Right lung (tissue), 10 donors: ENCODE data around the gene SHLD2. TPM values are rescaled to one million over a fixed set of nuclear protein-coding genes. Genes with fewer than 3 reads are reported as not detected.
"Not testable (repeated sequence)": the region's sequence is repeated elsewhere in the genome, so short reads cannot be mapped to it uniquely, and the experiment has no call there.

ENCODE experiments used
- DNase-seq, 2 donors: peaks; one replicate each; pipeline ENCODE4 v3.0.0-alpha.2; 2013
- long read RNA-seq, 8 donors: transcript quantifications; one replicate each; lab custom pipeline, GENCODE V29; 2026
- polyA plus RNA-seq, 5 donors: library from polyadenylated mRNA; unstranded; fragments of 120-200 nt; gene quantifications; one replicate each; pipeline versions ENCODE4 v1.2.1 to v1.2.3, GENCODE V29; 2013; ENCODE audit warnings: inconsistent platforms in 1 of 5, low replicate concordance in 1 of 5; ENCODE audit not compliant: insufficient read length in 5 of 5, insufficient read depth in 1 of 5

Gene SHLD2, protein sequence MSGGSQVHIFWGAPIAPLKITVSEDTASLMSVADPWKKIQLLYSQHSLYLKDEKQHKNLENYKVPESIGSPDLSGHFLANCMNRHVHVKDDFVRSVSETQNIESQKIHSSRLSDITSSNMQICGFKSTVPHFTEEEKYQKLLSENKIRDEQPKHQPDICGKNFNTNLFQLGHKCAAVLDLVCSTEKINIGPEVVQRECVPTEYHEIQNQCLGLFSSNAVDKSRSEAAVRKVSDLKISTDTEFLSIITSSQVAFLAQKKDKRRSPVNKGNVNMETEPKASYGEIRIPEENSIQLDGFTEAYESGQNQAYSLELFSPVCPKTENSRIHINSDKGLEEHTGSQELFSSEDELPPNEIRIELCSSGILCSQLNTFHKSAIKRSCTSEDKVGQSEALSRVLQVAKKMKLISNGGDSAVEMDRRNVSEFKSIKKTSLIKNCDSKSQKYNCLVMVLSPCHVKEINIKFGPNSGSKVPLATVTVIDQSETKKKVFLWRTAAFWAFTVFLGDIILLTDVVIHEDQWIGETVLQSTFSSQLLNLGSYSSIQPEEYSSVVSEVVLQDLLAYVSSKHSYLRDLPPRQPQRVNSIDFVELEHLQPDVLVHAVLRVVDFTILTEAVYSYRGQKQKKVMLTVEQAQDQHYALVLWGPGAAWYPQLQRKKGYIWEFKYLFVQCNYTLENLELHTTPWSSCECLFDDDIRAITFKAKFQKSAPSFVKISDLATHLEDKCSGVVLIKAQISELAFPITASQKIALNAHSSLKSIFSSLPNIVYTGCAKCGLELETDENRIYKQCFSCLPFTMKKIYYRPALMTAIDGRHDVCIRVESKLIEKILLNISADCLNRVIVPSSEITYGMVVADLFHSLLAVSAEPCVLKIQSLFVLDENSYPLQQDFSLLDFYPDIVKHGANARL
- 10 to 100 TPM; 26.5 to 35.4 (median 29.0) TPM for polyA plus RNA-seq
- long read RNA-seq, donor 1, partial matches to known transcripts: 0 of 2 reads
- long read RNA-seq, donor 1, other reads (novel, unspliced or antisense): 0 of 2 reads
- long read RNA-seq, donor 2, partial matches to known transcripts: 0 of 3 reads
- long read RNA-seq, donor 2, other reads (novel, unspliced or antisense): 0 of 3 reads
- long read RNA-seq, donor 3, partial matches to known transcripts: 15 of 17 reads
- long read RNA-seq, donor 3, other reads (novel, unspliced or antisense): 0 of 17 reads
- long read RNA-seq, donor 4, partial matches to known transcripts: 0 of 3 reads
- long read RNA-seq, donor 4, other reads (novel, unspliced or antisense): 0 of 3 reads
- long read RNA-seq, donor 5, transcript SHLD2-202 (10 exons, 3,614 nt): major isoform, 5 of 31 reads
- long read RNA-seq, donor 5, partial matches to known transcripts: 20 of 31 reads
- long read RNA-seq, donor 5, other reads (novel, unspliced or antisense): 6 of 31 reads
- long read RNA-seq, donor 6, partial matches to known transcripts: 13 of 16 reads
- long read RNA-seq, donor 6, other reads (novel, unspliced or antisense): 0 of 16 reads
- long read RNA-seq, donor 7, partial matches to known transcripts: 0 of 4 reads
- long read RNA-seq, donor 7, other reads (novel, unspliced or antisense): 0 of 4 reads
- long read RNA-seq, donor 8, partial matches to known transcripts: 0 of 1 reads
- long read RNA-seq, donor 8, other reads (novel, unspliced or antisense): 0 of 1 reads

- peak; percentile 91 to 92 for DNase-seq
Observed at GRCh38 chr10:87094373-87095235, at the start of gene SHLD2, which contains the start of gene GLUD1. Gene SHLD2 (plus strand): TSS chr10:87095206. CDS start chr10:87151355, 56,149 bp downstream. Gene GLUD1 (minus strand): TSS chr10:87094843. CDS start chr10:87094769, 74 bp downstream.

GRCh38 chr10:87045434-87045938 lies 49.5 kb upstream of the SHLD2 start:
- no peak for DNase-seq

GRCh38 chr10:87053111-87053510 lies 41.9 kb upstream of the SHLD2 start:
- peak; percentile 80 to 86 for DNase-seq

GRCh38 chr10:87053577-87054181 lies 41.3 kb upstream of the SHLD2 start:
- DNase-seq: peak in 1 of 2 donors; percentile 5

DNA sequence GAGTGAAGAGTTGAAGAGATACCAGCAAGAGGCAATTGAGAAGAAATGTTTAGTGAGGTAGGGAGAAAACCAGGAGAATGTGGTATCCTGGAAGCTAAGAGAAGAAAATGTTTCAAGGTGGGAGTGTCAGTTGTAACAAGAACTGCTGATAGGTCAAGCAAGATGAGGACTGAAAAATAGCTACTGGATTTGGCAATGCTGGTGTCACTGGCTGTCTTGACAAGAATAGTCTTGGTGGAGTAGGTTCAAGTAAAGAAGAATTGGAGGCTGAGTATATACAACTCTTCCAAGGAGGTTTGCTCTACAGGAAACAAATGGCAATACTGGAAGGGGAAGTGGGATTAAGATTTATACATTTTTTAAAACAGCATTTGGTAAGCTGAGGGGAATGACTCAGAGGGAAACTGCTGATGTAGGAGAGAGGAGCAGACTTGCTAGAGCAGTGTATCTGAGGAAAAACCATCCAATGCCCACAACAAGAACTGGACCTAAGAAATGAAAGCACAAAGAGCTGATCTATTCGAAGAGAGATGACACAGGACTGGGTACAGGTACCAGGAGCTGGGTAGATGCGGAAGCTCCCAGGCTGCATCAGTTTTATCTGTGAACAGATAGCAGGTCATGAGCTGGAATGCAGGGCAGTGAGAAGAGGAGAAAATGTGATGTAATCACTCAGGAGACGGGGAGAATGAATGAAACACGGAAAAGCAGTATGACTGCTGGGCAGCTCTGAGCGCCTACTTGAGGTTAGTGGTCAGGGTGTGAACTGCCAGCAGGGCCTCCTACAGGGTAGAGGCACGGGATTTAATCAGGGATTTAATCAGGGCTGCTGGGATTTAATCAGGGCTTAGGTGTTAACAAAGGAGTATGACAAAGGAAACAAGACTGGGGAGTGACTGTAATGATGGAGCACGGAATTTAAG lies 40.4 kb upstream of the SHLD2 start:
- peak in 1 of 2 donors; percentile 6 for DNase-seq

DNA sequence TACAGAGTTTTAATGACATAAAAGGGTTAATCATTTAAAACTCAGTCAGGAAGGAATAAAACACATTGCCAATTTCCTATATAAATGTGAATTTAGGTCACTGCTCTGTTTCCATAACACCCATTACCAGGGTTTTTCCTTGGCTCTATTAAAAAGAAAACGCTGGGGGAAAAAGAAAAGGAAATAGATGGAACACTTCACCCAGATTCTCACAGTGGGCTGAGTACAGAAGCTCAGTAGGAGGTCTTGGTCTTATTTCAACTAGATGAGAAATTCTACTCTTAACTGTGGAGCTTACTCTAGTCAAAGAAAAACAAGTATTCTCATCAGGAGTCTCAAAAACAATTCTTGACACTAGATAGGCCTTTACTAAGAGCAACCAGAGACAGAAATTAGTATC lies 36.8 kb upstream of the SHLD2 start:
- peak; percentile 37 to 53 for DNase-seq

DNA sequence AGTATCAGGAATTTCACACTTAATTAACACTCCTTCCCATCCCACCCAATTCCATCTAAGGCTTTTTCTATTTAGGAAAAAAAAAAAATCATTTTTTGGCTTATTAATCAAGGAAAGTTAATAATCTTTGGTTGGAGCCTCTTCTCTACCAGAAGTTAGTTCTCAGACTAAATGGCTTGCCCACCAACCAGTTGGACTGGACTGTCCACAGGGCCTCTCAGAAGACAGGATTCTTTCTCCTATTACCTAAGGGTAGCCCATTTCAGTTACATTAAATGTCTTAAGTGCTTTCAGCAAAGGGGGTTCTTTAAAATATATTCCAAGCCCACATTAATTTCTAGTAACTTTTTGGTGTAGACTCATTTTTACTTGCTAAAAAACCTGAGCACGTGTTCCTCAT lies 35.6 kb upstream of the SHLD2 start:
- no peak for DNase-seq

GRCh38 chr10:87060280-87060928 lies 34.6 kb upstream of the SHLD2 start:
- DNase-seq: no peak

DNA sequence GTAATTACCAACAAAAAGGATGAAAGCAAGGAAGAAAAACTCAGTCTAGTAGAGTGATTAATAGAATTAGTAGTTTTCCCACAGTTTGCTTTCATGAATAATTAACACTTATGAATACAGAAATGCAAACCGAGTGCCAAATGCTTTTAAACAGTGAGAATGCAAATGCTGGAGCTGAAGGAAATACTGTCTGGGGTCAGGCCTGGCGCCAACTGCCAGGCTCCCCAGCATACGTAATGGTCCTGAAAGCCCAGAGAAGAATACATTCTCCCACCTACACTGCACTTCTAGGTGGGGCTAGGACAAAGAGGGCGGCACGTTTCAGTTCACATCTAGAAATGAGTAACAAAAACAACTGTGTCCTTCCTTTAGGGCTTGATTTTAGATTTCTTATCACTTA lies 30.4 kb upstream of the SHLD2 start:
- DNase-seq: no peak

DNA sequence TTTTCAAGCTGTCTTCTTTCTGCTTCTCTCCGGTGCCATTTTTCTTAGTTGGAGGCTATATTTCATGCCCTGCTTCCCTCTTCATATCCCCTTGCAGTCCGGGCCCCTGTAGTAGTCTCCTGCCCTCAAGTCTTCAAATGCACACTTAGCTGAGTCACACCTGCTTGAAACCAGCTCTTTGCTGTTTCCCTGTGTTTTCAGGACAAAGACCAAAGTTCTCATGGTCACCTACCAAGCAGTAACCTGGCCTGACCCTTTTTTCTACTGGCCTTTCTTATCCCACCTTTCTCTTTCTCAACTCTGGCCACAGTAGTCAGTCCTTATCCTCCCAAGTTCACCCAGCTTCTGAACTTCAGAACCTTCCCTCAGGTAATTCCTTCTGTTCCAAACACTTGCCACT lies 28.8 kb upstream of the SHLD2 start:
- no peak for DNase-seq

DNA sequence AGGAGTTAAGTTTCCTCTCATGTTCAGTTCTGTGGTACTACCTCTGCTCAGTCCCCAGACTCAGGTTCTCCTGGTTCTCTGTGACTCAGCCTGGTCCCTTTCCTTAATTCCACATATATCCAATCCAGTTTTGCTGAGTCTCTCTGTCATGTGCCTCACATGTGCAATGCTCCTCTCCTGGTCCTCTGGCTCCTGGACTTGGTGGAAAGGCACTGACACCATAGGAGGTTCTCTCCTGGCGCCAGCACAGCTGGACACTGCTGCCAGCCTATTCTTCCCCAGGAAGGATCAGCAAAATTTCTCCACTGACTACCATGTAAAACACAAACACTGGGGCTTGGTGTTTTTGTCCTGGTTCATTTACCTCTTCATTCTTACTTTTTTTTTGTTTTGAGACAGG lies 28.1 kb upstream of the SHLD2 start:
- DNase-seq: no peak

DNA sequence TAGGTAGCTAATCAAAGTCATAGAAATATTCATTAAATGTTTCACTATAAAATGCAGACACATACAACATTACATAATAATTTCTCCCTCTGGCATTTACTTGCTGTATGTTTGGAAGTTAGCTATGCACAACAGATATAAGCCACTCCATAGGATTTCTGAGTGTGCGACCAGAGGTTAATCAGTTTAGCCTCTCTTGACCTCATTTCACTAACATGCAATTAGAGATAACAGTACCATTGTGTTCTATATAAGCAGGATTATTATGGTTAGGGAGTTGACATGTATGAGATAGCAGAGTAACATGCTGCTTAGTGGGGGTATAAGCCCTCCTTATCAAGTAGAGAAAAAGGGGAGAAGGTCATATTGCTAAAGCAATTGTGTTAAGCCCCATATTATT lies 26.7 kb upstream of the SHLD2 start:
- no peak for DNase-seq

GRCh38 chr10:87072449-87072848 lies 22.6 kb upstream of the SHLD2 start:
- DNase-seq: no peak

GRCh38 chr10:87076421-87076820 lies 18.6 kb upstream of the SHLD2 start:
- DNase-seq: not testable (repeated sequence)

DNA sequence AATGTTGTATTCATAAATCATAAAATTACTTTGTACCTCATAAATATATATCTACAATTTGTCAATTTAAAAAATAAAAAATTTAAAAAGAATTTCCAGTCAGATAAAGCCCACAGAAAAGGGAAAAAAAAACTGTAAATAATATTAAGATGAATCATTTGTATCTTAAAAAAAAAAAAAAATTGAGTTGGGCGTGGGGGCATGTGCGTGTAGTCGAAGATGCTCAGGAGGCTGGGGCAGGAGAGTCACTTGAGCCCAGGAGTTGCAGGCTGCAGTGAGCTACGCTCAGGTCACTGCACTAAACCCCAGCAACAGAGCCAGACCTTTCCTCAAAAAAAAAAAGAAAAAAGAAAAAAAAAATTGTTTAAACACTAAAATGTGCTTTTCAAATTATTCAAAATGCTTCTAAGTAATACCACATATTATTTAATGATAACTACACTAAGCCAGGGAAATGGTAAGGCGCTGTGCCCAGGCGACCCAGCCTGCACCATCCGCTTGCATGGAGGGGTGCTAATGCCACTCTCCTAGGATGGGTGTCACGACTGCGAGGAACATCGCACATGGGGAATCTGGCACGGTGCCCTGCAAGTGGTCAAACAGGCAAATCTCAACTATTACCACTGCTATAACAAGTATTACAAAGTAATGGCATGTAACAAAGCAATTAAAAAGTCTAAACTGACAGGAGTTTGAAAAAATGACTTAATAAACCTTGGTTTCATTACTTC lies 15.7 kb upstream of the SHLD2 start:
- DNase-seq: no peak

- not testable (repeated sequence) for DNase-seq
Observed at GRCh38 chr10:87080621-87081020, 14.4 kb upstream of the SHLD2 start.

- DNase-seq: not testable (repeated sequence)
Observed at GRCh38 chr10:87081574-87081973, 13.4 kb upstream of the SHLD2 start.
